WERI-Rb-1 (cell line): Measurements from ENCODE around the gene CKMT2.

Experiments used
- DNase-seq: peaks from one replicate; pipeline ENCODE4 v3.0.0-alpha.2; 2020
- H3K27ac ChIP-seq: fragments of 250-450 bp; sonication (Bioruptor Pico); 2 replicates; pipeline ENCODE4 v1.5.1; 2020; ENCODE audit warnings: mild to moderate bottlenecking, moderate library complexity
- H3K27me3 ChIP-seq: fragments of 250-450 bp; sonication (Bioruptor Pico); 2 replicates; pipeline ENCODE4 v1.5.1; 2021; ENCODE audit warnings: mild to moderate bottlenecking, low read depth, moderate library complexity; ENCODE audit not compliant: insufficient read depth, severe bottlenecking
- H3K36me3 ChIP-seq: fragments of 250-450 bp; sonication (Bioruptor Pico); 2 replicates; pipeline ENCODE4 v1.5.1; 2020; ENCODE audit warnings: mild to moderate bottlenecking, moderate library complexity
- H3K4me3 ChIP-seq: 2 replicates; pipeline ENCODE4 v1.5.1; 2011; ENCODE audit warnings: low read depth, mild to moderate bottlenecking, control low read depth, low read length
- H3K9me3 ChIP-seq: fragments of 250-450 bp; sonication (Bioruptor Pico); 2 replicates; pipeline ENCODE4 v1.5.1; 2021; ENCODE audit warnings: mild to moderate bottlenecking, moderate library complexity; ENCODE audit not compliant: severe bottlenecking
- CTCF ChIP-seq: IDR thresholded peaks from 2 replicates; pipeline ENCODE4 v1.5.1; 2011; ENCODE audit warnings: low read depth, mild to moderate bottlenecking, control low read depth, inconsistent platforms, low read length

Gene CKMT2

GRCh38 chr5:81209386-81209785 is 23.7 kb upstream of the CKMT2 start:
- TF ChIP-seq CTCF = no peak
- no peak for DNase-seq
- no peak overlapping the region for H3K4me3 ChIP-seq

GRCh38 chr5:81209869-81210493 is 23.1 kb upstream of the CKMT2 start:
- TF ChIP-seq CTCF = no peak
- no peak for DNase-seq
- no peaks in the 10 kb centered on the region for H3K9me3 ChIP-seq

More at GRCh38 chr5:81209386-81209785, 23.7 kb upstream of the CKMT2 start:
- Histone ChIP-seq H3K36me3 (peaks cover 17% of the 10 kb centered on the region), H3K27me3 (no peaks in the 10 kb centered on the region), H3K9me3 (no peaks in the 10 kb centered on the region), H3K27ac (no peak overlapping the region)

GRCh38 chr5:81212211-81212751 is 20.8 kb upstream of the CKMT2 start:
- no peak for DNase-seq

More at GRCh38 chr5:81209869-81210493, 23.1 kb upstream of the CKMT2 start:
- no peak overlapping the region for H3K27ac ChIP-seq
- H3K36me3 ChIP-seq = peaks cover 17% of the 10 kb centered on the region
- no peaks in the 10 kb centered on the region for H3K27me3 ChIP-seq
- H3K4me3 ChIP-seq = no peak overlapping the region

GRCh38 chr5:81213070-81213469 is 20.1 kb upstream of the CKMT2 start:
- peaks cover 17% of the 10 kb centered on the region for H3K36me3 ChIP-seq
- no peak for DNase-seq
- H3K27me3 ChIP-seq = no peaks in the 10 kb centered on the region
- H3K4me3 ChIP-seq = no peak overlapping the region
- TF ChIP-seq CTCF = no peak
- no peaks in the 10 kb centered on the region for H3K9me3 ChIP-seq
- H3K27ac ChIP-seq = no peak overlapping the region

More at GRCh38 chr5:81212211-81212751, 20.8 kb upstream of the CKMT2 start:
- no peak for TF ChIP-seq CTCF
- Histone ChIP-seq H3K27ac (no peak overlapping the region), H3K27me3 (no peaks in the 10 kb centered on the region), H3K4me3 (no peak overlapping the region), H3K9me3 (no peaks in the 10 kb centered on the region), H3K36me3 (peaks cover 17% of the 10 kb centered on the region)

GRCh38 chr5:81214848-81215247 is 18.3 kb upstream of the CKMT2 start:
- DNase-seq = no peak
- no peak for TF ChIP-seq CTCF
- Histone ChIP-seq H3K27me3 (no peaks in the 10 kb centered on the region), H3K27ac (no peak overlapping the region), H3K36me3 (peaks cover 7% of the 10 kb centered on the region), H3K4me3 (no peak overlapping the region), H3K9me3 (no peaks in the 10 kb centered on the region)

- H3K36me3 ChIP-seq = peaks cover 3% of the 10 kb centered on the region
- H3K27ac ChIP-seq = no peak overlapping the region
- no peak overlapping the region for H3K4me3 ChIP-seq
- no peaks in the 10 kb centered on the region for H3K9me3 ChIP-seq
- H3K27me3 ChIP-seq = no peaks in the 10 kb centered on the region
- no peak for TF ChIP-seq CTCF
- DNase-seq = no peak
Observed at GRCh38 chr5:81216152-81216551, 17.0 kb upstream of the CKMT2 start.
